WTC11 (cell line): Measurements from ENCODE around the gene LRRC1.

Experiments used
- CTCF ChIP-seq: fragments of 200-600 bp; IDR thresholded peaks from 2 replicates; pipeline ENCODE4 v1.8.0; 2022; ENCODE audit warnings: antibody characterized with exemption
- FOXP4 ChIP-seq: sonication (generic); formaldehyde crosslinking; IDR thresholded peaks from 2 replicates; pipeline ENCODE4 v1.8.0; 2022; ENCODE audit warnings: mild to moderate bottlenecking, missing genetic modification reagents
- HMGXB4 ChIP-seq: sonication (generic); formaldehyde crosslinking; IDR thresholded peaks from 2 replicates; pipeline ENCODE4 v1.8.1; 2023; ENCODE audit warnings: mild to moderate bottlenecking, moderate library complexity, missing genetic modification reagents
- KAT7 ChIP-seq: sonication (generic); formaldehyde crosslinking; IDR thresholded peaks from 2 replicates; pipeline ENCODE4 v1.8.1; 2023; ENCODE audit warnings: missing genetic modification reagents, mild to moderate bottlenecking, borderline replicate concordance
- NR1H2 ChIP-seq: sonication (generic); formaldehyde crosslinking; IDR thresholded peaks from 2 replicates; pipeline ENCODE4 v1.9.0; 2021; ENCODE audit warnings: mild to moderate bottlenecking, moderate library complexity, missing genetic modification reagents
- TP53 ChIP-seq: sonication (generic); formaldehyde crosslinking; IDR thresholded peaks from 2 replicates; pipeline ENCODE4 v1.8.1; 2023; ENCODE audit warnings: mild to moderate bottlenecking, missing genetic modification reagents
- ZNF416 ChIP-seq: fragments of 250-450 bp; sonication (Bioruptor Pico); IDR thresholded peaks from 2 replicates; pipeline ENCODE4 v1.9.0; 2021; ENCODE audit warnings: mild to moderate bottlenecking, inconsistent platforms

GRCh38 chr6:53906842-53907241, 112.0 kb downstream of the LRRC1 start:
- TF ChIP-seq NR1H2 (CRISPR knock-in tag) (no peak), TP53 (CRISPR knock-in tag) (no peak), HMGXB4 (no peak), CTCF (no peak), ZNF416 (CRISPR knock-in tag) (no peak), KAT7 (CRISPR knock-in tag) (no peak), FOXP4 (CRISPR knock-in tag) (no peak)
